GM06990 (cell line): ENCODE data around the gene TXNDC12.

Source experiments
- DNase-seq: peaks from one replicate; pipeline ENCODE4 v3.0.0-alpha.2; 2011; ENCODE audit not compliant: insufficient read length; ENCODE audit errors: extremely low read depth
- H3K27me3 ChIP-seq: replicated peaks from 2 replicates; pipeline ENCODE4 v1.6.0; 2011; ENCODE audit warnings: low read length; ENCODE audit not compliant: control insufficient read depth, insufficient read depth
- H3K36me3 ChIP-seq: 2 replicates; pipeline ENCODE4 v1.5.1; 2011; ENCODE audit warnings: low read length; ENCODE audit not compliant: control insufficient read depth, insufficient read depth
- H3K4me3 ChIP-seq: replicated peaks from 2 replicates; pipeline ENCODE4 v1.5.1; 2011; ENCODE audit warnings: low read depth, mild to moderate bottlenecking, control low read depth, low read length
- TF ChIP-seq, protein P1 (sequence below): IDR thresholded peaks from 2 replicates; pipeline ENCODE4 v1.5.1; 2011; ENCODE audit warnings: low read length, control low read depth, mild to moderate bottlenecking, inconsistent platforms; ENCODE audit not compliant: insufficient read depth, poor library complexity, severe bottlenecking

TXNDC12 gene

DNA sequence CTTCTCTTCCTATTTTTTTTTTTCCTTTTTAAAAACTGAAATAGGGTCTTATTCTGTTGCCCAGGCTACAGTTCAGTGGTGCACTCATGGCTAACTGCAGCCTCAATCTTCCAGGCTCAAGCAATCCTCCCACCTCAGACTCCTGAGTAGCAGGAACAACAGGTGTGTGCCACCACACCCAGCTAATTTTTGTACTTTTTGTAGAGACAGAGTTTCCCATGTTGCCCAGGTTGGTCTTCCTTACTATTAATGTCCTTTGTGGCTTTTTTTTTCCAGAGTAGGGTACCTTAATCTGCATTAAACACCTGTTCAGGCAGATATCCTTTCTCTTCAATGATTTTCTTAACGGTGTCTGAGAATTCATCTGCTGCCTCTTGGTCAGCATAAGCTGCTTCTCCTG is 17.1 kb downstream of the TXNDC12 start:
- Histone ChIP-seq H3K4me3 (no peak overlapping the region), H3K36me3 (peaks cover 2% of the 10 kb centered on the region; the same call in 1 of the 2 replicates), H3K27me3 (no peaks in the 10 kb centered on the region)
- no peak for DNase-seq
- TF ChIP-seq, protein P1, sequence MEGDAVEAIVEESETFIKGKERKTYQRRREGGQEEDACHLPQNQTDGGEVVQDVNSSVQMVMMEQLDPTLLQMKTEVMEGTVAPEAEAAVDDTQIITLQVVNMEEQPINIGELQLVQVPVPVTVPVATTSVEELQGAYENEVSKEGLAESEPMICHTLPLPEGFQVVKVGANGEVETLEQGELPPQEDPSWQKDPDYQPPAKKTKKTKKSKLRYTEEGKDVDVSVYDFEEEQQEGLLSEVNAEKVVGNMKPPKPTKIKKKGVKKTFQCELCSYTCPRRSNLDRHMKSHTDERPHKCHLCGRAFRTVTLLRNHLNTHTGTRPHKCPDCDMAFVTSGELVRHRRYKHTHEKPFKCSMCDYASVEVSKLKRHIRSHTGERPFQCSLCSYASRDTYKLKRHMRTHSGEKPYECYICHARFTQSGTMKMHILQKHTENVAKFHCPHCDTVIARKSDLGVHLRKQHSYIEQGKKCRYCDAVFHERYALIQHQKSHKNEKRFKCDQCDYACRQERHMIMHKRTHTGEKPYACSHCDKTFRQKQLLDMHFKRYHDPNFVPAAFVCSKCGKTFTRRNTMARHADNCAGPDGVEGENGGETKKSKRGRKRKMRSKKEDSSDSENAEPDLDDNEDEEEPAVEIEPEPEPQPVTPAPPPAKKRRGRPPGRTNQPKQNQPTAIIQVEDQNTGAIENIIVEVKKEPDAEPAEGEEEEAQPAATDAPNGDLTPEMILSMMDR, result no peak

GRCh38 chr1:52037402-52037814 is 17.6 kb downstream of the TXNDC12 start:
- no peaks in the 10 kb centered on the region for H3K27me3 ChIP-seq
- H3K36me3 ChIP-seq, result peaks cover 2% of the 10 kb centered on the region; the same call in 1 of the 2 replicates
- no peak for DNase-seq
- no peak overlapping the region for H3K4me3 ChIP-seq
- TF ChIP-seq, protein P1, result no peak

DNA sequence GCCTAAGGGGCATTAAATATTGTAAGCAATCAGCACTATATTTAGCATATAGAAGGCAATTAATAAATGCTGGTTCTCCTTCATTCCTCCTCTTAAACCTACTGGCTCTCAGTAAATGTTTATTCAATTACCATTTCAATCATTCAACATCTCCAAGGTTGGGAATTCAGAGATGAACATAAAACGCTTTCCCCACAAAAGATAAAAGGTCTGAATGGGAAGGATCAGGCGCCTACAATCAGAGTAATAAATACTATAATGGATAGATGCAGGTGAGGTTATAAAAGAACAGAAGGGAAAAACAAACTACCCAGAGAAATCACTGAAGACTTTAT is 21.0 kb downstream of the TXNDC12 start:
- Histone ChIP-seq H3K36me3 (no peaks in the 10 kb centered on the region; the same call in none of the 2 replicates), H3K4me3 (no peak overlapping the region; the same call in 1 of the 2 replicates), H3K27me3 (no peaks in the 10 kb centered on the region)
- TF ChIP-seq, protein P1, result no peak
- no peak for DNase-seq

- H3K36me3 ChIP-seq, result no peaks in the 10 kb centered on the region; the same call in none of the 2 replicates
- H3K4me3 ChIP-seq, result peak within 1 kb of the TSS; percentile 99
- no peaks in the 10 kb centered on the region for H3K27me3 ChIP-seq
- peak; percentile 88 for DNase-seq
- TF ChIP-seq, protein P1, result no peak
These were observed 21.6 kb downstream of the TXNDC12 start, which contains the start of gene KTI12 for GRCh38 chr1:52033190-52034049. Gene KTI12 (minus strand): TSS chr1:52033810. CDS start chr1:52033761, 49 bp downstream.

GRCh38 chr1:52032785-52033131 is 22.2 kb downstream of the TXNDC12 start:
- peak overlapping the region; percentile 99 for H3K4me3 ChIP-seq
- peak; percentile 55 for DNase-seq
- no peaks in the 10 kb centered on the region for H3K27me3 ChIP-seq
- TF ChIP-seq, protein P1, result no peak
- no peaks in the 10 kb centered on the region; the same call in none of the 2 replicates for H3K36me3 ChIP-seq
